ENCODE results near the gene SPIN1.

SPIN1 gene

DNA sequence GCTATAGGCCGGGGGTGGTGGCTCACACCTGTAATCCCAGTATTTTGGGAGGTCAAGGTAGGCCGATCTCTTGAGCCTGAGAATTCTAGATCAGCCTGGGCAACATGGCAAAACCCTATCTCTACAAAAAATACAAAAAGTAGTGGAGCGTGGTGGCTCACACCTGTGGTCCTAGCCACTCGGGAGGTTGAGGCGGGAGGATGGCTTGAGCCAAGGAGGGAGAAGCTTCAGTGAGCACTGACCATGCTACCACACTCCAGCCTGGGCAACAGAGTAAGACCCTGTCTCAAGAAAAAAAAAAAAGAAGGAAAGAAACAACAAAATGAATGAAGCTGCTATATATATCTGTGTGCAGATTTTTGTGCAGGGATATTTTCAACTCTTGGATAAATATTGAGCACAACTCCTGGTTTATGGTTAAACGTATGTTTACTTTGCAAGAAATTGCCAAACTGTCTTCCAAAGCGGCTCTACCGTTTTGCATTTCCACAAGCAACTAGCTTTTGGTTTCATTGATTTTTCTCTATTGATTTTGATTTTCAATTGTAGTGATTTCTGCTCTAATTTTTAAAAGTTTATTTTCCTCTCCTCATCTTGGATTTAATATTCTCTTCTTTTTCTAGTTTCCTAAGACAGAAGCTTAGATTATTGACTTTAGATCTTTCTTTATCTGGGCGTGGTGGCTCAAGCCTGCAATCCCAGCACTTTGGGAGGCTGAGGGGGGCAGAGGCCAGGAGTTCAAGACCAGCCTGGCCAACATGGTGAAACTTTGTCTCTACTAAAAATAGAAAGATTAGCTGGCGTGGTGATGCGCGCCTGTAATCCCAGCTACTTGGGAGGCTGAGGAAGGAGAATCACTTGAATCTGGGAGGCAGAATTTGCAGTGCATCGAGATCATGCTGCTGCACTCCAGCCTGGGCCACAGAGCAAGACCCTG lies 49.2 kb downstream of the SPIN1 start:
- no peak for DNase-seq

DNA sequence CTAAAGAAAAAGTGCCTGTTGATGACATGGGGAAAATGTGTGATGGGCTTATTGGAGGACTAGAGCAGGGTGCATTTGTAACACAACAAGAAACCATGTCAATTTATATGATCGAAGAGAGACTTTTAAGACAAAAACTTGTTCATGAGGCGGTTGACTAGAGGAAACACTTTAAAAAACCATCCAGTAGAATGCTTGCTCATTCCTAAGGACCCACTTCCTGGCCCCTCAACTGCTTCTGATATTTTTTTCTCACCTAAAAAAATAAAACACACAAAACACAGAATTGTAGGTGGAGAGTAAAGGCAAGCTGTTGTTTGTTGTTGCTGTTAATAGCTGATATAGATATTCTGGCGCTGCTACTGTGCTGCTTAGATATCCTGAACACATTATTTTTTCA lies 50.6 kb downstream of the SPIN1 start:
- DNase-seq: no peak

DNA sequence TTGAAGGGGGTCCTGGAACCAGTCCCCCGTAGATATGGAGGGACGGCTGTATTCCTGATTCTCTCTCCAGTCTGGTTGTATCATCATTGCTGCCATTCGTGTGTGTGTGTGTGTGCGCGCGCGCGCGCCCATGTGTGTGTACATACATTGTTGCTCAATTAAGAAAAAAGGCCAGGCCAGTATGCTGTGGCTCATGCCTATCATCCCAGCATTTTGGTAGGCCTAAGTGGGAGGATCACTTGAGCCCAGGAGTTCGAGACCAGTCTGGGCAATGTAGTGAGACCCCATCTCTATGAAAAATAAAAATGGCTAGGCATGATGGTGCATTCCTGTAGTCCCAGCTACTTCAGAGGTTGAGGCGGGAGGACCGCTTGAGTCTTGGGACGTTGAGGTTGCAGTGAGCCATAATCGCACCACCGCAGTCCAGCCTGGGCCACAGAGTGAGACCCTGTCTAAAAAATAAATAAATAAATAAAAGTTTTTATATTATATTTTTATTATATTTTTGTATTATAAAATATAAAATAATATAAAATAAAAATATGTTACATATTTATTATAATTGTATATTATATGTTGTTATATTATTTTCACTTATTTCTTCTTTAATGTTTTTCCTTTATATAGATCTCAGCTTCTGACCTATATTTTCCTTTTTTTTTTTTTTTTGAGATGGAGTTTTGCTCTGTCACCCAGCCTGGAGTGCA lies 53.2 kb downstream of the SPIN1 start:
- no peak for DNase-seq

DNA sequence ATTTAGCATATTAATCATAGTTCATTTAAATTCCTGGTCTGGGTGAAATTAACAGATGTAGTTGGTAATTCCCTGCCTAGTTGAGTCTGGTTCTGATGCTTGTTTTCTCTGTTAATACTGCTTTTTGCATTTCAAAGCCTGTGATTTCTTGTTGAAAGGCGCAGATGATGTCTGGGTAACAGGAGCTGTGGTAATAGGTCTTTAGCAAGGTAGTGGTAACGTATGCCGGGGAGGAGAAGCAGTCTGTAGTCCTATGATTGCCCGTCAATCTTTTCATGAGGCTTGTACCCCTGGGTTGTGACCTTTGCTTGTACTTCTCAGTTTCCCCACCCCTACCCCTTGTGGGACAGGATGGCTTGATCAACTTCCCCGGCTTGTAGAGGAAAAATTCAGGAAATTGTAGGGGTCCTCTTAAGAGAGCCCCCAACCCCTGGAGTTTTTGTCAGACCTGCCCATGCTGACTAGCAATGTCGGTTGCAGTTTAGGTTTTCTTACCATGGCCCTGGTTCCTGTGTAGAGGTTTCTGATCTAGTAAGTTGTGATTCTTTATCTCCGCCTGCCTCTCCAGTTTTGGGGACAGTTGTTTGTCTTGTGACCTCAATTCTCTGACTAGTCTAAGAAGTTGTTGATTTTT lies 55.4 kb downstream of the SPIN1 start:
- no peak for DNase-seq

DNA sequence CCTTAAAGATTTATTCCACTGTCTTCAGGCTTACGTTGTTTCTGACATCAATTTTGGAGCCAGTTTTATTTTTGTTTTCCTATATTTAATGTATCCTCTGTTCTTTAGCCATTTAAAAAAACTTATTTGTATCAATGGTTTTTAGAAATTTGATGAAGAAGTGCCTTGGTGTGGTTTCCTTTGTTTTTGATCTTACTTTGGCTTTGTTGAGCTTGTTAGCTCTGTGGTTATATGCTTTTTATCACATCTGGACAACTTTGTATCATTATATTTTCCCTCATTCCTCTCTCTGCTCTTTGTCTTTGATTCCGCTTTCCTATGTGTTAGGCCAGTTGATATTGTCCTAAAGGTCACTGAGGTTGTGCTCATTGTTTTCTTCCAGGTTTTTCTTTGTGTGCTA lies 58.5 kb downstream of the SPIN1 start:
- DNase-seq: no peak

DNA sequence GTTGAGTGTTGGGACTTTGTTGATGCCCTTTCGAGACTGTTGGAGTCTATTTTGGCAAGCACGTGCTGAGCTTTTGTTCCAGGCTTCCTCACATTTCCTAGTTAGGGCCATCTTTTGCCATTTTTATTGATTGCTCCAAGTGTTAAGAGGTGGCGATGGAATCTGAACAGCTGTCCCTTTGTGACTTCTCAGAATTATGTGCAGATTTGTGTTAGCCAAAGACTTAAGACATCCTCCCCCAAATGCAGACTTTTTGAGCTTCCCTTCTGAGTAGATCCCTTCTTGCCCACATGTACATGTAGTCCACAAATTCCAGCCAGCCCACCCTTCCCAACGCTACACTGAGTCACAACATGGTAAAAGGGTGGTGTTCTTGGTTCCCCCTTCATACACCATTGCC lies 59.2 kb downstream of the SPIN1 start:
- no peak for DNase-seq

DNA sequence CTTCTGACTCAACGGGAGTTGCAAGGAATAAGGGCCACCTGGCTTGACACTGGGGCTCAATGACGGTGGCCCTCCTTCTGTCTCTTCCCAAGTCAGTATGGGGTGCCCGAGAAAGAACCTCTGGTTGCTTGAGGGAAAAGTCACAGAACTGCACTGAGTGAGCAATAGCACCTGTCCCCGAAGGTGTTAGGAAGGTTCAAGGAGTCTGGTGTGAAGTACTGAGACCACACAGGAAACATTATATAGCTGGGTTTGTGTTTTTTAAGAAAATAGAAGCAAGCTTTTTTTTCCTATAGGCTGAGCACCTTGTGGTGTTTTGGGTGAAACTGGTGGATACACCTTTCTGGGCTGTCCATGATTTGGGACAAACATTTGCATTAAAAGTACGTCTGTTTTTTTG lies 62.9 kb downstream of the SPIN1 start:
- no peak for DNase-seq

DNA sequence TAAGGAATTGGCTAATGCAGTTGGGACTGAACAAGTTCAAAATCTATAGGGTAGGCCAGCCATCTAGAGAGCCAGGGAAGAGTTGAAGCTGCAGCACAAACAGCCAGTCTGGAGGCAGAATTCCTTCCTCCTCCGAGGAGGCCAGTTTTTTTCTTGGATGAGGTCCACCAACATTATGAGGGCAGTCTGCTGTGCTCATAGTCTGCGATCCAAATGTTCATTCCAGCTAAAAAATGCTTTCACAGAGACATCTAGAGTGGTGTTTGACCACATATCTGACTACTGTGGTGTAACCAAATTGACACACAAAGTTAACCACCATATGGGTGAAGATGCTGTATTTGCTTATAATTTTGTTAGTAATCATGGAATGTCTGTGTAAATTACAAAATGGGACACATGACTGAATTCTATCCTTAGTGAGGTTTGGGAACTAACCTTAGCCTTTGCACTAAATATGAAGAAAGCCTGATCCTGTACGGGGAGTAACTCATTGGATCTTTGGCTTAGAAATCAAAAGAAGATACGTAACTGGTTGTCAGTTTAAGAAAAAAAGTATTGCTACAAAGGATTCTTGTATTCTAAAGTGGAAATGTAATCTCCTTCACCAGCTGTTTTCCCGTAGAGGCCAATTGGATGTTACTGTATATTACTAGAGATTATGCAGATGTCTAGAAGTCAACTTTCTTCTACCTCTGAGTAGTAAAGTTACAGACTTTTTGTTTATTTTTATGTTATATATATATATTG lies 70.6 kb downstream of the SPIN1 start:
- DNase-seq: no peak

DNA sequence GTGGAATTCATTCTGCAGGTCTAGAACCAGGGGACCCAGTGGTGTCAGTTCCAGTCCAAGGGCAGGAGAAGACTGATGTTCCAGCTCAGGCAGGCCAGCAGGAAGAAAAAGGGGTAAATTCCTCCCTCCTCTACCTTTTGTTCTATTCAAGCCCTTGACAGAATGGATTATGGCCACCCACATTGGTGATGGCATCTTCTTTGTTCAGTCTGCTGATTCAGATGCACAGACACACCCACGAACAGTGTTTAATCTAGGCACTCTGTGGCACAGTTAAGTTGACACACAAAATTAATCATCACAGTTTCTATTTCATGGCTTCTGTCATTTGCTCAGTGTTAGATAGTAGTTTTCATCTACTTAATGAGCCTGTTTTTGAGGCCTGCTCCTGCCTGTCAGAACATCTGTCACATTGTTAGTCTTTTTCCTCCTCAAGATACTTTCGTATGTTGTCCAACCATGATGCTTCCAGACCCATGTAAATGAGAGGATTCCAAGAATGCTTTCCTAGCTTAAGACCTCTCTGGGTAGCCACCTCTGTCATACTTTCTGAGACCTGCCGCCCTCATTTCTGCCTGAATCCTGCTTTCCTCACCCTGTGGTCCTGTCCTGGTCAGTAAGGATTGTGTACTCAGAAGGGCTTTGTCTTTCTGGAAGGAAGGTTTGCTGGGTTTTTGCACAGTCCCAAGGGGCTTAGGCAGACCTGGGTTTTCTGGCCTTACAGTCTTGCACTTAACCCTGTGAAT lies 72.5 kb downstream of the SPIN1 start:
- DNase-seq: no peak

DNA sequence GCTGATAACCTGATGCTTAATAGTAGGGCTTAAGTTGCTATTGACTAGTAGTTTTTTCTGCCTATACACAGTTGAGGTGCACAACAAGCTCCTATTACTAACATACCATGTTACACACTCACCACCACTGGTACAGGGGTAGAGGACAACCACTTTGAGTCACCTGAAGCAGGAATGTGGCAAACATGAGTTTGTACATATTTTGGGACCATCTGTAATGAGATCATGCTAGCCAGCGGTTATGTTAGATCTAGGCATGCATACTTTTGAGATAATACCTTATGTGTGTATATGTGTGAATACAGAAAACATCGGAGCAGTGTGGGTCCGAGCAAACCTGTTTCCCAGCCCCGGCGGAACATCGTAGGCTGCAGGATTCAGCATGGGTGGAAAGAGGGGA lies 73.9 kb downstream of the SPIN1 start:
- no peak for DNase-seq

DNA sequence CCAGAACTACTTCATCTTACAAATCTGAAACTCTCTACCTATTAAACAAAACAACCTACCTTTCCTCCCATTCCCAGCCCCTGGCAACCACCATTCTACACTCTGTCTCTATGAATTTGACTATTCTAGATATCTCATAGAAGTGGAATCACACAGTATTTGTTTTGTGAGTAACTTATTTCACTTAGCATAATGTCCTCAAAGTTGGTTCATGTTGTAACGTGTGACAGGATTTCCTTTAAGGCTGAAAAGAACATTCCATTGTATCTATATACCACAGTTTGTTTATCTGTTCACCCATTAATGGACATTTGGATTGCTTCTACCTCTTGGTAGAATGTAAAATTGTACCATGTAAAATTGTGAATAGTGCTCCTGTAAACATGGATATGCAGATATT lies 76.6 kb downstream of the SPIN1 start:
- no peak for DNase-seq

DNA sequence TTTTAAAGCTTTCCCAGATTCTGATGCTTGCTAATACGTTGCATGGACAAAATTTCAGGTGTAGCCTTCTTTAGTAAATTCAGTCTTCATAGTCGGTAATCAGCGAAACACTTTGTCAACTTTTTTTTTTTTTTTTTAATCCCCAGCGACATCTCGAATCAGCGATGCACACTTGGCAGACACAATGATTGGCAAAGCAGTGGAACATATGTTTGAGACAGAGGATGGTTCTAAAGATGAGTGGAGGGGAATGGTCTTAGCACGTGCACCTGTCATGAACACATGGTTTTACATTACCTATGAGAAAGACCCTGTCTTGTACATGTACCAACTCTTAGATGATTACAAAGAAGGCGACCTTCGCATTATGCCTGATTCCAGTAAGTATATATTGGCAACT lies 80.0 kb downstream of the SPIN1 start:
- no peak for DNase-seq

DNA sequence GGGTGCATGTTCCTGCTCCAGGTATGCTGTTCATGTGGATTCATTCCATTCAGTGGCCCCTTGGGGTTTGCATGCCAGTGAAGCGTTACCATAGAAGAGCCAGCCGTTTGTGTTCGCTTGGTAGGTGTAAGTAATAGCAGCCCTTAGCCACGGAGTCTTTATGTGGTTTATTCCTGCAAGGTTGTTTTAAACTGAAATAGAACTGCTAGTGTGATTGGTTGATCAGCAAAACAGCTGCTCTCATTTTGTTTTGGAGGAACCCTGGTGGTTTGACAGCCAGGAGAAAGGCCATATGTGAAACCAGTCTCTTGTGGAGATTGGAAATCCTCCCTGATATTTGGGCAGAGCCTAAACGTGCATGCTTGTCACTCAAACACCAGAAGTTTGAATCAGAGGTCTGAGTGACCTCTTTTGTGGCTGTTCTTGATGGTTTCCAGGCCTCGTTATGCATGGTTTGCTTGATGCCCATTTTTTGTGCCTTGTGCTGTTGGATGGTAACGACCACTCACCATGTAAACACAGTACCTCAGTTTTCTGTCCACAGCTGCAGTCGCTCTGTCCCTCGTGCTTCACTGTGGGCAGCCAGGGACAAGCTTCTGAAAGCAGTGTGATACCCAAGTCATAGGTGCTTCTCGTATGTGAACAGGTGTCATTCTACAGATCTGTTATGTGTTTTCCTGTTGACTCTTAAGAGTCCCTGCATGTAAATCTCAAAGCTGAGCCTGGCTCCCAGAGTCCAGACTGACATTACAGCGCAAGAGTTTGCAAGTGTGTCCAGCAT lies 88.4 kb downstream of the SPIN1 start:
- DNase-seq: no peak

DNA sequence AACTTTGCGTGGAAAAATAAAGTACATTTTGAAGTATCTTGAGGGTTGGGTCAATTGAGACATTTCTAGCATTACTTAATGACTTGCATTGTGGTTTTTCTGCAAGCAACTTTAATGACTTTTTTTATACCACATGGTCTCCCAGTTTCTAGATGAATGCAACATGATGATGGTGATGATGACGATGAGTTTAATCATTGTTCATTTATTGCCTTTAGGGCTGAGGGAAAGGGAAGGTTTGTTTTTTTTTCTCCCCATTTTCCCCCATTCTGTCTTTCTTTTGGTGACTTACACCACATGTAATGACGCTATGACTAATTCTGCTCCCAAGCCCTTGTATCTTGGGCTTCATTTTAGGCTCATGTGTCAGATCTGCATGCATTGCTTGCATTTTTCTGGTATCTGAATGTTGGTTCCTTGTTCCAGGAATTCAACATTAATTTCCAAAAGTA lies 89.1 kb downstream of the SPIN1 start:
- no peak for DNase-seq

DNA sequence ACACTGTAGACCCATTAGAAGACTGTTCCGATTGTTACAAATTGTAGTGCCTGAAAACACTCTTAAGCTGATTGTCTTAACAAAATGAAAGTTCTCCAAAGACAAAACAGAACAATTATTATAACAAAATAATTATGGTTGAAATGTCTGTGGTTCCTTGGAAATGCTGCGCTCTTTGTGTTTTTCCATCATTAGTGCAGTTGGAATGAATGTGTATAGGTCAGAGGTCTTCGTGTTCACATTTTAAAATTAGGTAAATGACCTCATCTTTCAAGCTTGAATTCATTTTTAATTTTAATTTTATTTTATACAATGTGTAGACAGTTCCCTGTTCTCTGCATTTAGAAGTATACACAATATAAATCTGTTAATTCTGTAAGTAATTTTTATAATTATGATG lies 90.0 kb downstream of the SPIN1 start:
- no peak for DNase-seq

DNA sequence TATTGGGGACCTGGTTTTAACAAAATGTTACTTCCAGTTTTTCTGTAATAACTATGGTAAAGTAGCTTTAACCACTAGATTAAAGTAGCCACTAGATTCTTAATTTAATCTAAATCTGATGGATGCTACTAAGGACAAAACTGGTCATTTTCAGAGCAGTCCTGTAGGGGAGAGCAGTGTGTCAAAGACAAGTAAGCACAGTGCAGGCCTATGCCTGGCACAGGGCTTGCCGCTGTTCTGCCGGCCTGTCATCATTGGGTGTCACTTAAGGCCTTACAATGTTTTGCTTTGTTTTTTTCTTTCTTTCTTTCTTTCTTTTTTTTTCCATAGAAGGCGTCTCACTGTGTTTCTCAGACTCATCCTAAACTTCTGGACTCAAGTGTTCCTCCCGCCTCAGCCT lies 93.7 kb downstream of the SPIN1 start:
- DNase-seq: no peak

DNA sequence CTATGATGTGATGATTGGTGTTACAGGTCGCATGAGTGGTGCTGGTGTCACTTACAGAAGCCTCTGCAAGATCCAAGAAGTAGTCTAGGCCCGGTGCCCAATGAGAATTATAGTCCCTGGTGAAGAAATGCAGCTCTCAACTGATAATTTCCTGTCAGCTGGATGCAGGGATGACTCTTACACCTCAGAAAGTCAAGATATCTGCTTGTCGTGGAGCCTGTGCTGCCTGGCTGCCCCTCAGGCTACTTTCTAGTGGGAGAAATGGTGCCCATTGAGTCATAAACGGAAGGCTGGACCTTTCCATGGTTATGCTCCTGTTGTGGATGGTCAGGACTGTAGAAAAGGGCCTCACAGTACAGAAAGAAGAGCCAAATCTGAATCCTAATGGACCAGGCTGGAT lies 99.9 kb downstream of the SPIN1 start:
- no peak for DNase-seq

DNA sequence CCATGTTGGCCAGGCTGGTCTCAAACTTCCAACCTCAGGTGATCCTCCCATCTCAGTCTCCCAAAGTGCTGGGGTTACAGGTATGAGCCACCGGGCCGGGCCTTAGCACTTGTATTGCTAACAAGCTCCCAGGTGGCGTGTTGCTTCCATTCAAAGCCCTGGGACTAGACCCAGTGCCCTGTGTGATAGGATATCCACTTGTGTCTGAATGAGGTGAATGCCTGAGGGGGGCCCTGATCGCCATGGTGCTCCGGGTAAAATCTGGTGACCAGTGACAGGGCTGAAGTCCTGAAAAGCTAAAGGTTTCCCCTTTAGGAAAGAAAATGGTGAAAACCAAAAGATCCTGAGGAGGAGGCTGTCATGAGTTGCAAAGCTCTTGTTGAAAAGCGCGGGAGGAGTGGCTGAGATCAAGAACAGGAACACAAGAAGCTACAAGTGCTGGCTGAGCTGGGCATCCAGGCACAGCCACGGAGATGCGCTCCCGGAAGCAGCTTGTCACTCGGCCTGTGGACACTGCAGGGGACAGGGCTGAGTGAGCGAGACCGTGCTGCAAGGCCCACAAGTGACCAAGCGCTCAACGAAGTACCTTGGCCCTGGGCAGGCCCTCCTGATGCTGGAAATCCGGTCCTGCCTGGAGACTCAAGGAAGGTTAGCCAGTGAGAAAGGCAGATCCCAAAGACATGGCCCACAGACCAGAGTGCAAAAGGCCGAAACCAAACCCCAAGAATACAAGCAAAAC lies 106.9 kb downstream of the SPIN1 start:
- no peak for DNase-seq

DNA sequence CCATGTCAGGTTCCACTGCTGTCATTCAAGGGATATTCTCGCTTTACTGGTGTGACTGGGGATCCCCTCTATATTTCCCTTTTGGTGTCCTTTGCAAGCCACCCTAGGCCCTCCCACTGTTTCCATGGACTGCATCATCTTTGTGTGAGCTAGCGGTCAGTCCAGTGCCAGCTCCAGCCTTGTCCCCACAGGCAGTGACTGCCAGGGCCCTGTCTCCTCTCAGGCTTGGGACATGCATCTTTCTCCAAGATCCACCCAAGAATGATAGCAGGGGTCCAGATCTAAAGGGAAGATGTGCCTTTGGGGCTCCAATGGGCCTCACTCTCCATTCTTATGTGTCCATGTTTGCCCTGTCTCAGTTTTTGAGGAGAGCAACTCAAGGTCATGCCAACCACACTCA lies 109.0 kb downstream of the SPIN1 start:
- DNase-seq: no peak

DNA sequence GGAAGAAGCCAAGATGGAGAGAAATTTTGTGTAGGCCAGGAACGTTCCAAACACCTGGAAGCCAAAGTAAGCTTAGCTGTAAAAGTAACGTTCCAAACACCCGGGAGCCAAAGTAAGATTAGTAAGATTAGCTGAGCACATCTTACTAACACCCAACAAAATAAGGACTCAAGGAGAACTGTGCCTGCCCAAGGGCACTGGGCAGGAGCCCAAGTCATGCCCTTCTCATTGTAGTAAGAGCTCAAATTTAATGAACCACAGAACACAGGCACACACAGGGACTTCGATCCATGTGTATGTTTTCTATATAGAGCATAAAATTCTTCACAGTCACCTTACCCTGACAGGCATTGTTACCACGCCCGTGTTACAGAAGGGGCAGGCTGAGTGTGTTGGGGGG lies 110.6 kb downstream of the SPIN1 start:
- no peak for DNase-seq

DNA sequence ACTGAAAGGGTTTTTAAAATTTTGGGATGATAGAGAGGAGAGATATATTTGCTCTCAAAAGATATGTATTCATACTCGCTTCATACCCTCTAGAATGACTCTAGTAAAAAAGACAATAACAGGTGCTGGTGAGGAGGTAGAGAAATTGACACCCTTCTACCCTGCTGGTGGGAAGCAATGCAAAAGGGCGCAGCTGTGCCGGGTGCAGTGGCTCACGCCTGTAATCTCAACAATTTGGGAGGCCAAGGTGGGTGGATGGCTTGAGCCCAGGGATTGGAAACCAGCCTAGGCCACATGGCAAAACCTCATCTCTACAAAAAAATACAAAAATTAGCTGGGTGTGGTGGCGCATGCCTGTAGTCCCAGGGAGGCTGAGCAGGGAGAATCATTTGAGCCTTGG lies 112.8 kb downstream of the SPIN1 start:
- DNase-seq: no peak

Measured in activated CD4-positive, alpha-beta T cell treated with anti-CD3 and anti-CD28 coated beads, Interleukin-2, amount 50 U/mL, for 1 hour (primary cell).